SK-N-SH (cell line): Measurements from ENCODE around the gene PPP1R1B. TPM values are rescaled to one million over a fixed set of nuclear protein-coding genes. Genes with fewer than 3 reads are reported as not detected.

Source experiments
- CTCF ChIA-PET: fragments of 300-600, 350-600 bp; formaldehyde crosslinking; extraction: SDS; loops from one replicate; lab custom pipeline; 2021; lab: Yijun Ruan, JAX
- POLR2A ChIA-PET: fragments of 350-600 bp; sonication (Branson Sonifier 250); formaldehyde crosslinking; extraction: SDS; loops from one replicate; lab custom pipeline; 2020; ENCODE audit warnings: antibody characterized with exemption, inconsistent platforms; lab: Yijun Ruan, JAX
- DNase-seq: peaks from one replicate; pipeline ENCODE4 v3.0.0; 2012
- H2AFZ ChIP-seq: fragments of 200-600 bp; sonication (generic); 2 replicates; pipeline ENCODE4 v1.8.1; 2016; ENCODE audit warnings: antibody characterized with exemption, mild to moderate bottlenecking, low read depth
- H3F3A ChIP-seq: fragments of 200-600 bp; sonication (generic); replicated peaks from 2 replicates; pipeline ENCODE3; 2016; ENCODE audit warnings: antibody characterized with exemption, mild to moderate bottlenecking; ENCODE audit not compliant: insufficient read depth
- H3K27ac ChIP-seq, 2 experiments: fragments of 200-500 bp in 1 of 2; fragments of 200-600 bp in 1 of 2; sonication (Bioruptor generic) in 1 of 2; sonication (generic), shearing (Covaris generic) in 1 of 2; 2 replicates each; pipeline versions ENCODE4 v1.5.1 to v1.6.1; 2014 to 2016; ENCODE audit warnings: low read depth in 2 of 2, inconsistent platforms in 1 of 2, low read length in 1 of 2, mild to moderate bottlenecking in 1 of 2, mixed read lengths in 1 of 2
- H3K27me3 ChIP-seq: fragments of 200-600 bp; sonication (generic), shearing (Covaris generic); 2 replicates; pipeline ENCODE4 v1.6.1; 2016; ENCODE audit warnings: mixed run types; ENCODE audit not compliant: insufficient read depth
- H3K36me3 ChIP-seq, 2 experiments: fragments of 200-500 bp in 1 of 2; fragments of 200-600 bp in 1 of 2; sonication (Bioruptor generic) in 1 of 2; sonication (generic) in 1 of 2; replicated peaks in 1 of 2; 2 replicates each; pipeline versions ENCODE3 to v1.5.1; 2014 to 2016; ENCODE audit warnings: low read length in 1 of 2, mild to moderate bottlenecking in 1 of 2; ENCODE audit not compliant: insufficient read depth in 2 of 2, control insufficient read depth in 1 of 2
- H3K4me1 ChIP-seq, 2 experiments: fragments of 200-500 bp in 1 of 2; fragments of 200-600 bp in 1 of 2; sonication (Bioruptor generic) in 1 of 2; sonication (generic), shearing (Covaris generic) in 1 of 2; 2 replicates each; pipeline versions ENCODE4 v1.5.1 to v1.6.1; 2014 to 2016; ENCODE audit warnings: low read depth in 1 of 2, low read length in 1 of 2, mixed run types in 1 of 2; ENCODE audit not compliant: insufficient read depth in 2 of 2, control insufficient read depth in 1 of 2
- H3K4me2 ChIP-seq: fragments of 200-600 bp; sonication (generic), shearing (Covaris generic); 2 replicates; pipeline ENCODE4 v1.6.1; 2017; ENCODE audit warnings: mixed run types
- H3K4me3 ChIP-seq, 2 experiments: fragments of 200-500 bp in 1 of 2; fragments of 200-600 bp in 1 of 2; sonication (Bioruptor generic) in 1 of 2; sonication (generic), shearing (Covaris generic) in 1 of 2; 2 replicates each; pipeline versions ENCODE4 v1.5.1 to v1.8.1; 2014 to 2016; ENCODE audit warnings: low read depth in 2 of 2, inconsistent platforms in 1 of 2, low read length in 1 of 2, mild to moderate bottlenecking in 1 of 2, mixed read lengths in 1 of 2, moderate library complexity in 1 of 2
- H3K79me2 ChIP-seq: fragments of 200-600 bp; sonication (generic); 2 replicates; pipeline ENCODE4 v1.8.1; 2017; ENCODE audit warnings: mild to moderate bottlenecking; ENCODE audit not compliant: insufficient read depth
- H3K9ac ChIP-seq: fragments of 200-600 bp; sonication (generic); 2 replicates; pipeline ENCODE4 v1.6.1; 2017; ENCODE audit warnings: mixed run types
- H3K9me2 ChIP-seq: fragments of 200-600 bp; sonication (generic); 2 replicates; pipeline ENCODE4 v1.6.1; 2017; ENCODE audit warnings: mixed run types
- H3K9me3 ChIP-seq: fragments of 200-600 bp; sonication (generic); 2 replicates; pipeline ENCODE4 v1.6.1; 2017; ENCODE audit warnings: mixed run types, mild to moderate bottlenecking, moderate library complexity
- H4K20me1 ChIP-seq: fragments of 200-600 bp; sonication (generic); 2 replicates; pipeline ENCODE4 v1.6.1; 2017; ENCODE audit warnings: mild to moderate bottlenecking, mixed run types; ENCODE audit not compliant: insufficient read depth
- CHD2 ChIP-seq: fragments of 150-350 bp; IDR thresholded peaks from 2 replicates; pipeline ENCODE4 v1.6.1; 2018; ENCODE audit warnings: low read length; ENCODE audit not compliant: partially characterized antibody
- CTCF ChIP-seq: fragments of 200-600 bp; sonication (generic); IDR thresholded peaks from 2 replicates; pipeline ENCODE4 v1.6.1; 2017; ENCODE audit warnings: antibody characterized with exemption, mild to moderate bottlenecking, moderate library complexity
- EP300 ChIP-seq, 2 experiments: IDR thresholded peaks; 2 replicates each; pipeline versions ENCODE4 v1.4.0 to v1.6.1; 2012; ENCODE audit warnings: borderline replicate concordance in 1 of 2, low read depth in 1 of 2, low read length in 1 of 2
- EZH2phosphoT487 ChIP-seq: fragments of 200-600 bp; sonication (generic); IDR thresholded peaks from 2 replicates; pipeline ENCODE4 v1.6.1; 2017; ENCODE audit warnings: low read depth, mixed run types, mild to moderate bottlenecking, antibody characterized with exemption, moderate library complexity, borderline replicate concordance
- FOSL2 ChIP-seq: IDR thresholded peaks from 2 replicates; pipeline ENCODE4 v1.4.0; 2012; ENCODE audit warnings: low read depth, mild to moderate bottlenecking, moderate library complexity, borderline replicate concordance
- FOXJ3 ChIP-seq: sonication (generic); formaldehyde crosslinking; IDR thresholded peaks from 2 replicates; pipeline ENCODE4 v1.5.1; 2020; ENCODE audit warnings: mild to moderate bottlenecking, missing genetic modification reagents
- GATA2 ChIP-seq: sonication (generic); formaldehyde crosslinking; IDR thresholded peaks from 2 replicates; pipeline ENCODE4 v1.5.0; 2020; ENCODE audit warnings: mild to moderate bottlenecking, missing genetic modification reagents
- IRF3 ChIP-seq: fragments of 150-350 bp; IDR thresholded peaks from 2 replicates; pipeline ENCODE4 v1.6.1; 2016; ENCODE audit warnings: mild to moderate bottlenecking, low read depth, low read length
- MEF2A ChIP-seq: IDR thresholded peaks from 2 replicates; pipeline ENCODE4 v1.4.0; 2012; ENCODE audit warnings: low read depth, borderline replicate concordance
- MXI1 ChIP-seq: IDR thresholded peaks from 2 replicates; pipeline ENCODE4 v1.6.1; 2012; ENCODE audit warnings: mild to moderate bottlenecking, low read depth, low read length, improper control_type of control experiment
- NFIC ChIP-seq: IDR thresholded peaks from 2 replicates; pipeline ENCODE4 v1.4.0; 2012; ENCODE audit warnings: borderline replicate concordance
- POLR2AphosphoS5 ChIP-seq: IDR thresholded peaks from 2 replicates; pipeline ENCODE4 v1.6.1; 2012; ENCODE audit warnings: low read depth, low read length
- RCOR1 ChIP-seq: fragments of 150-350 bp; IDR thresholded peaks from 2 replicates; pipeline ENCODE4 v1.6.1; 2017; ENCODE audit warnings: antibody characterized with exemption, low read length
- RFX5 ChIP-seq: IDR thresholded peaks from 2 replicates; pipeline ENCODE4 v1.6.1; 2012; ENCODE audit warnings: mild to moderate bottlenecking, improper control_type of control experiment, low read length
- SMC3 ChIP-seq: IDR thresholded peaks from 2 replicates; pipeline ENCODE4 v1.6.1; 2012; ENCODE audit warnings: low read depth, low read length, improper control_type of control experiment
- TEAD4 ChIP-seq: IDR thresholded peaks from 2 replicates; pipeline ENCODE4 v1.4.0; 2012; ENCODE audit warnings: mild to moderate bottlenecking, borderline replicate concordance; ENCODE audit not compliant: insufficient read depth
- USF1 ChIP-seq: IDR thresholded peaks from 2 replicates; pipeline ENCODE4 v1.4.0; 2012; ENCODE audit warnings: low read depth, borderline replicate concordance
- YY1 ChIP-seq: IDR thresholded peaks from 2 replicates; pipeline ENCODE4 v1.4.0; 2012; ENCODE audit warnings: low read depth, mild to moderate bottlenecking
- WGBS: methylation state at CpG from one replicate; pipeline ENCODE4 v1.1.6; 2017; ENCODE audit warnings: low lambda C conversion rate; 5-methylcytosine and 5-hydroxymethylcytosine counted together
- polyA plus RNA-seq, 3 experiments: library from polyadenylated mRNA; depleted of rRNA; stranded (reverse); fragments of >200 nt; gene quantifications; 2 replicates each; pipeline ENCODE4 v1.2.3, GENCODE V29; 2012

PPP1R1B gene
- polyA plus RNA-seq, 1 of the 3 experiments (the other 2 are of a cell fraction), result 0.07 TPM

- TF ChIP-seq CTCF (no peak), YY1 (no peak), FOXJ3 (CRISPR knock-in tag) (no peak), GATA2 (CRISPR knock-in tag) (no peak)
These were observed 45.5 kb upstream of the PPP1R1B start (continued) for GRCh38 chr17:39581071-39581758.

- Histone ChIP-seq H3K27ac (no peak overlapping the region), H2AFZ (no peak overlapping the region), H3F3A (no peaks in the 10 kb centered on the region), H3K4me3 (no peak overlapping the region), H3K9me2 (no peaks in the 10 kb centered on the region), H3K9ac (no peak overlapping the region), H3K79me2 (no peaks in the 10 kb centered on the region), H3K27me3 (no peaks in the 10 kb centered on the region), H3K36me3 (no peaks in the 10 kb centered on the region), H3K9me3 (no peaks in the 10 kb centered on the region), H4K20me1 (no peaks in the 10 kb centered on the region), H3K4me2 (no peak overlapping the region), H3K4me1 (no peaks in the 10 kb centered on the region)
- no peak for DNase-seq
- WGBS, result 80% methylated on average over 3 of the region's 4 CpGs
- TF ChIP-seq MXI1, result no peak
- ChIA-PET CTCF (interaction anchor here (1.8 to 6.6 kb wide), 2 partner anchors 34 to 40 kb away, joined by 8 to 64 read pairs; no protein-coding TSS in a partner anchor), POLR2A (no interaction called here)
These were observed 45.0 kb upstream of the PPP1R1B start for GRCh38 chr17:39581759-39582085.

GRCh38 chr17:39582658-39583057 lies 44.1 kb upstream of the PPP1R1B start:
- no peaks in the 10 kb centered on the region for H3K9me3 ChIP-seq
- H3K4me2 ChIP-seq, result no peak overlapping the region
- H3K4me1 ChIP-seq, result no peaks in the 10 kb centered on the region
- ChIA-PET CTCF (interaction anchor here (0.6 to 5.6 kb wide), 3 partner anchors 35 to 66 kb away, joined by 5 to 25 read pairs (median 8); no protein-coding TSS in a partner anchor), POLR2A (no interaction called here)
- no peak overlapping the region for H3K4me3 ChIP-seq
- WGBS, result 8% methylated on average over 2 of the region's 2 CpGs
- H3K79me2 ChIP-seq, result no peaks in the 10 kb centered on the region
- H4K20me1 ChIP-seq, result no peaks in the 10 kb centered on the region
- no peak for DNase-seq
- H3F3A ChIP-seq, result no peaks in the 10 kb centered on the region
- H2AFZ ChIP-seq, result no peak overlapping the region
- no peak overlapping the region for H3K9ac ChIP-seq
- H3K27me3 ChIP-seq, result no peaks in the 10 kb centered on the region
- H3K9me2 ChIP-seq, result no peaks in the 10 kb centered on the region
- H3K36me3 ChIP-seq, result no peaks in the 10 kb centered on the region
- no peak overlapping the region for H3K27ac ChIP-seq
- TF ChIP-seq MEF2A (no peak), EZH2phosphoT487 (no peak), SMC3 (no peak), RFX5 (no peak), GATA2 (CRISPR knock-in tag) (no peak), YY1 (no peak), NFIC (no peak), FOXJ3 (CRISPR knock-in tag) (no peak), EP300 (IDR thresholded peaks at IDR 0.05; ENCODE audit: borderline replicate concordance in 1 of 2, low read depth in 1 of 2, low read length in 1 of 2) (no peak), CHD2 (no peak), RCOR1 (no peak), USF1 (no peak), CTCF (no peak), FOSL2 (no peak), POLR2AphosphoS5 (no peak), IRF3 (no peak), TEAD4 (no peak)
